Measurements from ENCODE around the gene FBH1.
A peak's percentile ranks its signal among the peaks of the same experiment; 100 is the strongest.
"Not testable (repeated sequence)": the region's sequence is repeated elsewhere in the genome, so short reads cannot be mapped to it uniquely, and the experiment has no call there.

The FBH1 gene

GRCh38 chr10:5876181-5876768, 13.8 kb upstream of the FBH1 start:
- DNase-seq (ENCODE audit: low read depth), result no peak
- TF ChIP-seq CTCF (IDR thresholded peaks at IDR 0.05; ENCODE audit: low read depth, low read length) (no peak), MAX (IDR thresholded peaks at IDR 0.05; ENCODE audit: low read depth, low read length) (no peak), POLR2A (IDR thresholded peaks at IDR 0.05; ENCODE audit: extremely low read depth, insufficient read length) (no peak), MYC (IDR thresholded peaks at IDR 0.05; ENCODE audit: low read depth, low read length) (no peak)
- H3K4me3 ChIP-seq (ENCODE audit: low read depth, low read length), result no peak overlapping the region

- H3K4me3 ChIP-seq (ENCODE audit: low read depth, low read length); DNase-seq (ENCODE audit: low read depth): not testable (repeated sequence)
These were observed 13.0 kb upstream of the FBH1 start for GRCh38 chr10:5877041-5877440.

GRCh38 chr10:5882961-5883360, 7.1 kb upstream of the FBH1 start:
- DNase-seq (ENCODE audit: low read depth), result no peak
- no peak for TF ChIP-seq POLR2A (IDR thresholded peaks at IDR 0.05; ENCODE audit: extremely low read depth, insufficient read length)
- no peak overlapping the region for H3K4me3 ChIP-seq (ENCODE audit: low read depth, low read length)

GRCh38 chr10:5885619-5886018, 4.4 kb upstream of the FBH1 start:
- DNase-seq (ENCODE audit: low read depth), result no peak
- no peak overlapping the region for H3K4me3 ChIP-seq (ENCODE audit: low read depth, low read length)
- TF ChIP-seq MAX (IDR thresholded peaks at IDR 0.05; ENCODE audit: low read depth, low read length) (no peak), MYC (IDR thresholded peaks at IDR 0.05; ENCODE audit: low read depth, low read length) (no peak), POLR2A (IDR thresholded peaks at IDR 0.05; ENCODE audit: extremely low read depth, insufficient read length) (no peak), CTCF (IDR thresholded peaks at IDR 0.05; ENCODE audit: low read depth, low read length) (no peak)

- DNase-seq (ENCODE audit: low read depth), result no peak
- no peak for TF ChIP-seq POLR2A (IDR thresholded peaks at IDR 0.05; ENCODE audit: extremely low read depth, insufficient read length)
- no peak for TF ChIP-seq MYC (IDR thresholded peaks at IDR 0.05; ENCODE audit: low read depth, low read length)
- no peak for TF ChIP-seq CTCF (IDR thresholded peaks at IDR 0.05; ENCODE audit: low read depth, low read length)
- no peak for TF ChIP-seq MAX (IDR thresholded peaks at IDR 0.05; ENCODE audit: low read depth, low read length)
- no peak overlapping the region for H3K4me3 ChIP-seq (ENCODE audit: low read depth, low read length)
These were observed 3.0 kb upstream of the FBH1 start for GRCh38 chr10:5887029-5887428.

- DNase-seq (ENCODE audit: low read depth), result no peak
- no peak overlapping the region for H3K4me3 ChIP-seq (ENCODE audit: low read depth, low read length)
- no peak for TF ChIP-seq CTCF (IDR thresholded peaks at IDR 0.05; ENCODE audit: low read depth, low read length)
- no peak for TF ChIP-seq MYC (IDR thresholded peaks at IDR 0.05; ENCODE audit: low read depth, low read length)
- TF ChIP-seq MAX (IDR thresholded peaks at IDR 0.05; ENCODE audit: low read depth, low read length), result no peak
- TF ChIP-seq POLR2A (IDR thresholded peaks at IDR 0.05; ENCODE audit: extremely low read depth, insufficient read length), result no peak
These were observed 2.4 kb upstream of the FBH1 start for GRCh38 chr10:5887641-5888040.

GRCh38 chr10:5888351-5888750, 1.7 kb upstream of the FBH1 start:
- TF ChIP-seq CTCF (IDR thresholded peaks at IDR 0.05; ENCODE audit: low read depth, low read length) (no peak), POLR2A (IDR thresholded peaks at IDR 0.05; ENCODE audit: extremely low read depth, insufficient read length) (no peak), MAX (IDR thresholded peaks at IDR 0.05; ENCODE audit: low read depth, low read length) (no peak), MYC (IDR thresholded peaks at IDR 0.05; ENCODE audit: low read depth, low read length) (no peak)
- peak; percentile 23 for DNase-seq (ENCODE audit: low read depth)
- peak overlapping the region; percentile 71 for H3K4me3 ChIP-seq (ENCODE audit: low read depth, low read length)

Measured in NB4 (cell line).